Calu3 (cell line): ENCODE results near the gene CLK3. TPM values are rescaled to one million over a fixed set of nuclear protein-coding genes. Genes with fewer than 3 reads are reported as not detected.
A peak's percentile ranks its signal among the peaks of the same experiment; 100 is the strongest.

Experiments
- BruUV-seq: library from RNA; stranded (reverse); fragments of 400-500 nt; replicated peaks from 2 replicates; lab custom pipeline; 2021; lab: Mats Ljungman, UMichigan
- CTCF ChIA-PET: fragments of 300-600 bp; sonication (Branson Sonifier 250); formaldehyde crosslinking; loops from one replicate; lab custom pipeline; 2022; ENCODE audit warnings: antibody characterized with exemption; lab: Charles Lee
- DNase-seq: peaks from one replicate; pipeline ENCODE4 v3.0.0; 2022
- H3K27ac Mint-ChIP-seq: one replicate; pipeline ENCODE4 v1.8.0; 2022; ENCODE audit warnings: mixed read lengths; ENCODE audit not compliant: unreplicated experiment
- H3K27me3 Mint-ChIP-seq: one replicate; pipeline ENCODE4 v1.8.0; 2022; ENCODE audit warnings: mixed read lengths; ENCODE audit not compliant: unreplicated experiment
- H3K36me3 Mint-ChIP-seq: one replicate; pipeline ENCODE4 v1.8.0; 2022; ENCODE audit warnings: mild to moderate bottlenecking, moderate library complexity, mixed read lengths; ENCODE audit not compliant: insufficient read depth, unreplicated experiment
- H3K4me1 Mint-ChIP-seq: one replicate; pipeline ENCODE4 v1.8.0; 2022; ENCODE audit warnings: mild to moderate bottlenecking, low read depth, mixed read lengths; ENCODE audit not compliant: unreplicated experiment
- H3K4me3 Mint-ChIP-seq: one replicate; pipeline ENCODE4 v1.8.0; 2022; ENCODE audit warnings: mild to moderate bottlenecking, low read depth, moderate library complexity, mixed read lengths; ENCODE audit not compliant: unreplicated experiment
- H3K9me3 Mint-ChIP-seq: one replicate; pipeline ENCODE4 v1.8.0; 2022; ENCODE audit warnings: low read depth, mixed read lengths; ENCODE audit not compliant: unreplicated experiment
- intact Hi-C: fragments of 100-400 bp; cut with micrococcal nuclease; formaldehyde crosslinking; loops from one replicate; pipeline ENCODE4 v1.10.0; 2022; ENCODE audit not compliant: unreplicated experiment
- total RNA-seq: library from RNA; stranded (reverse); gene quantifications from 2 replicates; pipeline ENCODE4 v1.2.3, GENCODE V29; 2022
- TF ChIP-seq, protein P1 (sequence below): fragments of 200-600 bp; IDR thresholded peaks from one replicate; pipeline ENCODE4 v1.8.0; 2022; ENCODE audit warnings: antibody characterized with exemption; ENCODE audit not compliant: unreplicated experiment

CLK3 gene
- total RNA-seq, 1 experiment from 2014 or later, result 93.5 TPM

DNA sequence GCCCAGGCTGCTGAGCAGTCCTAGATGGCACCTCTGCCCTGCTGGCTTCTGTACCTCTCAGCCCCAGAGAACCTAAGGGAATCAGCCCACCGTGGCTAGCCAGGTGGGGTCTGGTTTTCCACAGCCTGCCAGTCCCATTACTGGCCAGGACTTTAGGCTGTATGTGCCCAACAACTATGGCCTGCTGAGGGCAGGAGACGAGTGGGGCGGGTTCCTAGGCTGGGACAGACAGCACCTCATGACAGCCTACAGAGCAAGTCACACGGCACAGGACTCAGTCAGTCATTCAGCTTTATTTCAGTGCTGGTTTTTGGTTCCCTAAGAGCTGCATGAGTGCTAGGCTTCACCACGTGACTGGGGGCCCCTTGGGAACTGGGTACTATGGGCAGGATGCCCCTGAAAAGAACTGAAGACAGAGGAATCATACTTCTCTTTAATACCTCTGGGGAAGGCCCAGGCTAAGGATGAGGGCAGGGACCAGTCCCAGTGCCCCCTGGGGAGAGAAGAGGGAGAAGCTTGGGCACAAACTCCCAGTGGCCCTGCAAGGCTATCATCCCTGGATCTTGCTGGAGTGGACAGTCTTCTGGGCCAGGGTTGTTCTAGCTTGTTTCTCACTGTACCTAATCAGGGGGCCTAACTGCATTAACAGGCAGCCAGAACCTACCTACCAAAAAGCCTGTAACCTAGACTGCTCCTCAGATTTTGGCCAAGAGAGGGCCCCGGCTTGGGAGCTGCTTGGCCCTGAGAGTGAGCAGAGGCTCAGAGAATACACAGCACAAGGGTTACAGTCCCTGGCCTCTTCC, 14.8 kb downstream of the CLK3 start:
- no peak overlapping the region for H3K4me3 Mint-ChIP-seq
- no TSS peak for BruUV-seq
- no peak overlapping the region for H3K27ac Mint-ChIP-seq
- H3K9me3 Mint-ChIP-seq, result no peaks in the 10 kb centered on the region
- peaks cover 75% of the 10 kb centered on the region for H3K36me3 Mint-ChIP-seq
- DNase-seq, result no peak
- H3K4me1 Mint-ChIP-seq, result no peaks in the 10 kb centered on the region
- intact Hi-C loops, result no loop called here
- CTCF ChIA-PET, result interaction anchor here (0.6 to 7.9 kb wide), 6 partner anchors 11 to 256 kb away, joined by 3 to 107 read pairs (median 4); no protein-coding TSS in a partner anchor
- TF ChIP-seq, protein P1, sequence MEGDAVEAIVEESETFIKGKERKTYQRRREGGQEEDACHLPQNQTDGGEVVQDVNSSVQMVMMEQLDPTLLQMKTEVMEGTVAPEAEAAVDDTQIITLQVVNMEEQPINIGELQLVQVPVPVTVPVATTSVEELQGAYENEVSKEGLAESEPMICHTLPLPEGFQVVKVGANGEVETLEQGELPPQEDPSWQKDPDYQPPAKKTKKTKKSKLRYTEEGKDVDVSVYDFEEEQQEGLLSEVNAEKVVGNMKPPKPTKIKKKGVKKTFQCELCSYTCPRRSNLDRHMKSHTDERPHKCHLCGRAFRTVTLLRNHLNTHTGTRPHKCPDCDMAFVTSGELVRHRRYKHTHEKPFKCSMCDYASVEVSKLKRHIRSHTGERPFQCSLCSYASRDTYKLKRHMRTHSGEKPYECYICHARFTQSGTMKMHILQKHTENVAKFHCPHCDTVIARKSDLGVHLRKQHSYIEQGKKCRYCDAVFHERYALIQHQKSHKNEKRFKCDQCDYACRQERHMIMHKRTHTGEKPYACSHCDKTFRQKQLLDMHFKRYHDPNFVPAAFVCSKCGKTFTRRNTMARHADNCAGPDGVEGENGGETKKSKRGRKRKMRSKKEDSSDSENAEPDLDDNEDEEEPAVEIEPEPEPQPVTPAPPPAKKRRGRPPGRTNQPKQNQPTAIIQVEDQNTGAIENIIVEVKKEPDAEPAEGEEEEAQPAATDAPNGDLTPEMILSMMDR, result no peak
- no peaks in the 10 kb centered on the region for H3K27me3 Mint-ChIP-seq

DNA sequence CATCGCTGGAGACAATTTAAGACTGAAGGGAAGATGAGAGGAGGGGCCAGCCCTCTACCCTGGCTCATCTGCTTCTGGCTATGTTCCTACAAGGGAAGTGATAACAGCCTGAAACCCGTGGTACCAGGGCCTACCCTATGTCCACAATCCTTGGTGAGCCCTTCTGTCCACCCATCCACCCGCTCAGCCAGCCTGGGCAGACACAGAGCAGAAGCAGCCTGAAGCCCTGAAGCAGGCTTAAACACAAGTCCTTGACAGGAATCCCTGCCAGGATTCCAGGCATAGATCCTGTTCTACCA, 15.4 kb downstream of the CLK3 start:
- TF ChIP-seq, protein P1, result no peak
- H3K27ac Mint-ChIP-seq, result no peak overlapping the region
- BruUV-seq, result no TSS peak
- intact Hi-C loops, result no loop called here
- H3K27me3 Mint-ChIP-seq, result no peaks in the 10 kb centered on the region
- no peaks in the 10 kb centered on the region for H3K9me3 Mint-ChIP-seq
- CTCF ChIA-PET, result interaction anchor here (0.7 to 7.9 kb wide), 6 partner anchors 10 to 257 kb away, joined by 3 to 107 read pairs (median 6); no protein-coding TSS in a partner anchor
- no peak overlapping the region for H3K4me3 Mint-ChIP-seq
- DNase-seq, result no peak
- H3K36me3 Mint-ChIP-seq, result peaks cover 74% of the 10 kb centered on the region
- no peaks in the 10 kb centered on the region for H3K4me1 Mint-ChIP-seq

DNA sequence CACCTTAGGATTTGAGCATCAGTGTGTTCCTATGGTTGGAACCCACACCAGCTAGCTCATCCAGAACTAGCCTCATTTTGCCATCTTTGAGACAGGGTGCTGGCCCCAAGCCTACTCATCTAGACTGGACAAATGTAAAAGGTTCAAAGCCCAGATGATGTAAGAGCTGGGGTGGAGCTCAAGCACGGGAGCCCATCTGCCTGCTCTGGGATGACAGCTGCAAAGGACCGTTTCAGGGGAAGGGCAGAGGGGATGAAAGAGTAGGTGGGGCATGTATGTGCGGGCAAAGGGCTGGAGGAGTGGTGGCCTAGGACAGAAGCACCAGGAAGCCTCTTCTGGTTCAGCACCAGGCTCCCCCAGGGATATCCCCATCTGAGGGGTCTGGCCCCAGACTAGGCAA, 15.8 kb downstream of the CLK3 start:
- Mint-ChIP-seq H3K27me3 (no peaks in the 10 kb centered on the region), H3K36me3 (peaks cover 73% of the 10 kb centered on the region), H3K9me3 (no peaks in the 10 kb centered on the region), H3K27ac (no peak overlapping the region), H3K4me1 (no peaks in the 10 kb centered on the region), H3K4me3 (no peak overlapping the region)
- BruUV-seq, result no TSS peak
- intact Hi-C loops, result no loop called here
- no peak for DNase-seq
- TF ChIP-seq, protein P1, result no peak
- CTCF ChIA-PET, result interaction anchor here (0.7 to 7.9 kb wide), 10 partner anchors 10 to 257 kb away, joined by 3 to 107 read pairs (median 5); partner anchors contain the start of gene ARID3B

DNA sequence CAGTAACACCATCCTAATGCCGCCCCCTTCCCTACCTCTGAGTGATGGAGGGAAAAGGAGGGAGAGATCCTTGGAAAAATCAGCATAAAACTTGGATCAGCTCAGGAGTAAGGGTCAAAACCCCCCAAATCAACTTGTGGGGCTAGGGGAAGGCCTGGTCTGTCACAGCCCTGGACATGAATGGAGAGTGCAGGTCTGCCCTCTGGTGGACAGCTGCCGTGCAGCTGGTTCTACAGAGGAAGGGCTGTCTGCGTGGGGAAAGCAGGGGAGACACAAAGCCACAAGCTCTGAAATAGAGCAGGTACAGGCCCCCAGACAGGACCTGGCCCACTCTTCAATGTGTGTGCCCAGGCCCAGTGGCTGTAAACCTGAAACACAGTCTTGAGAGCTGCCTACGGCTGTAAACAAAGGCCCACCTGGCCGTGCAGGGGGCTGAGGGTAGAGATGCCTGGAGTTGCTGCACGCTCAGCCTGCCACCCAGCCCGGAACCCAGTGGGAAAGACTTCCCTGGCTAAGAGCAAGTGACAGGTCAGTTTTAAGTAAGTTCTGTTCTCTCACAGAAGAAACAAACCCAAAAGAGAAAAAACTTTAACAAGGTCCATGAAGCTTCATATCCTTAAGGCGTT, 16.4 kb downstream of the CLK3 start:
- no peak overlapping the region for H3K4me3 Mint-ChIP-seq
- intact Hi-C loops, result loop anchor here (1.0 kb wide), 1 partner anchor 258 kb away; no protein-coding TSS in a partner anchor
- H3K27me3 Mint-ChIP-seq, result no peaks in the 10 kb centered on the region
- H3K36me3 Mint-ChIP-seq, result peaks cover 68% of the 10 kb centered on the region
- no peak overlapping the region for H3K27ac Mint-ChIP-seq
- H3K9me3 Mint-ChIP-seq, result no peaks in the 10 kb centered on the region
- no TSS peak for BruUV-seq
- TF ChIP-seq, protein P1, result peak; percentile 80
- CTCF ChIA-PET, result interaction anchor here (0.9 to 7.9 kb wide), 8 partner anchors 9 to 258 kb away, joined by 3 to 107 read pairs (median 6); partner anchors contain the start of gene ARID3B
- DNase-seq, result peak; percentile 79
- H3K4me1 Mint-ChIP-seq, result no peaks in the 10 kb centered on the region
